HG03175 (cell line): ENCODE results near the gene SLC49A4.

ENCODE experiments used
- ATAC-seq: cut with Tn5 transposase; IDR thresholded peaks from one replicate; pipeline ENCODE4 v1.9.1; 2021; ENCODE audit warnings: mild to moderate bottlenecking, moderate library complexity; ENCODE audit not compliant: unreplicated experiment

Gene SLC49A4

DNA sequence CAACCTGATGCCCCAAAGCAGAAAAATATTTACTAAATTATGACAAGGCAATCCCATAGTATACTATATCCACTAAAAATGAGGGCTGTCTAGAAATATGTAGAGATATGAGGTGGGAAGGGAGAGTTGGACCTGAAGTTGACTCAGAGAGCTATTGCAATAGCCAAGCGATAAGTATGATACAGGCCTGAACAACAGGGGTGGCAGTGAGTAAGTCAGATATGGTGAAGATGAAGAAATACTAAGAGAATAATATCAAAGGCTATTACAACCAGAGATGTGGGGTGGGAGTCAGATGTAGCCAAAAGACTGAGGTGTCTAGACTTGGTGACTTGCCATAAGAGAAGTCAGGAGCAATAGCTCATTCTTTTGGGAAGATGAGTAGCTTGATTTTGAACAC, 10.4 kb upstream of the SLC49A4 start:
- no peak for ATAC-seq

DNA sequence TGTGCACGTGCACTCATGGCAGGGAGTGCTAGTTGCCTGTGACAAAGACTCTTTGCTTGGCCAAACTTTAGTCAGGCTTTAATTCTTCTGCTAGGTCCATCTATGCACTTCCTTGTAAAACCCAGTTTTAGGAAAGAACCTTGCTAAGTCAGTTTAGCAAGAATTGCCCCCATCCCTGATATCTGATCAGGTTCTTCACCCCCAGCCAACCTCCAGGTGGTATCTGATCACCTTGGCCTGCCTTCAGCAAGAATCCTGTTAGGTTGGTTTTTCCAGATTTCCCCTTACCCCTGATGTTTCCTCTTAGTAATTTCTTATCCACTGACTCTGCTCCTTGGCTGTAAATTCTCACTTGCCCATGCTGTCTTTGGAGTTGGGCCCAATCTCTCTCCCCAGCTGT, 9.6 kb upstream of the SLC49A4 start:
- ATAC-seq: no peak

DNA sequence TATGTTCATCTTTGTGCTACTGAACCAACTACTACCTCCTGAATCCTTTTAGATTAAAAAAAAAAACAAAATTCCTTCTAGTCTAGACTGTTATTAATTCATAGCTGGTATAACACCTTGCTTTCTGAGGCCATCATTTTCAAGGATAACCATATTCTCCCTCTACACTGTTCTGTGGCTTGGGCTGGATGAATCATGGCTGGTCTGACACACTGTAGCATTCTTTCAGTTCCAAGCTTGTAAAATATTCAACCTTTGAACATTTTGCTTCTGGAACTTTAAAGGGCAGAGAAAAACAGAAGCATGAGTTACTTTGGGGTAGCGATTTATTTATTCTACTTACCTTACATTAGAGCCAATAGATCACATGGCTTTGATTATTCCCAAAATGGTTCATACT, 8.8 kb upstream of the SLC49A4 start:
- ATAC-seq: no peak

- ATAC-seq: no peak
Observed at GRCh38 chr3:122787872-122788271, 7.0 kb upstream of the SLC49A4 start.

DNA sequence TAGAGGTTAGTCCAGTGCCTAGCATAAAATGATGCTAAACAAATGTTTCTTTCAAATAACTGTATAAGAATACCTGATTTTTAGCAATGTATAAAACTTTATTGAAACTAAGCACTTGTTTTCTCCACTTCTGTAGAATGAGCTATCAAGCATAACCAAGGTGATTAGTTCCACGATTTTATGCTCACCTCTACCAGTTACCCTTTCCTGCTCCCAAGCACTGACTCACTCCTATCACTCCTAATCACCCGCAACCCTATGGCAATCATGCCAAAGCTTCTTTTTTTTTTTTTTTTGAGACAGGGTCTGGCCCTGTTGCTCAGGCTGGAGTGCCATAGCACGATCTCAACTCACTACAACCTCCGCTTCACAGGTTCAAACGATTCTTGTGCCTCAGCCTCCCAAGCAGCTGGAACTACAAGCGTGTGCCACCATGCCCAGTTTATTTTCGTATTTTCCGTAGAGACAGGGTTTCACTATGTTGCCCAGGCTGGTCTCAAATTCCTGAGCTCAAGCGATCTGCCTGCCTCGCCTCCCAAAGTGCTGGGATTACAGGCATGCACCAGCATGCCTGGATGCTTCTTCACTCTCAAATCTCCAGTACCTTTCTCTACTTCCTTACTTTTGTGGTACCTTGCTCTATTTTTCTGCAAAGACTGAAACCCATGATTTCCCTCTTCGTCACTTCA, 5.1 kb upstream of the SLC49A4 start:
- ATAC-seq: no peak

GRCh38 chr3:122793568-122794416, 1.1 kb upstream of the SLC49A4 start, which contains the start of gene HSPBAP1:
Gene HSPBAP1, minus strand, starts transcription at chr3:122793831. Its CDS starts 151 bp downstream, at chr3:122793680.
- peak; percentile 68 for ATAC-seq

GRCh38 chr3:122794483-122794778, 438 bp upstream of the SLC49A4 start:
- ATAC-seq: no peak

DNA sequence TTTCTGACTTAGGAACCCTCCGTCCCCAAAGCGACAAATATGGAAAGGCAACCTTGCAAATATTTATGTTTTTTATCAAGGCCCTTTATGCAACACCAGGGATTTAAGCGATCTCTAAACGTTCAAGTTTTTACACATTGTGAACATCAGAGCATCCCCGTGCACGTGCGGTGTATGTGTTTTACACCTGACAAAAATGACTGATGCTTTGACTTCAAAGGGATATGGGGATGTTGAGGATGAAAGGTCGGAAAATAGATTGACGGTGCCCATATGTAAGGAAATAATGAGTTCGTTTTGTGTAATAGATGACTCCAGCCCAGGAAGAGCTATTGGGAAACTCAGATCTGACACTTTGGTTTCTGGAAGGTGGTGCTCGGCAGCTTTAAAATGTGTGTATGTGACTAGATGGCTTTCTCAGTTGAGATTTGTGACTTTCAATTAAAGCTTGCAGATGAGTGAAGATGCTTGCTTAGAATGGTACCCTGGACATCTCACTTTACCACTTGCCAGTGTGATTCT, 866 bp downstream of the SLC49A4 start:
- no peak for ATAC-seq

GRCh38 chr3:122797291-122797690, 2.4 kb downstream of the SLC49A4 start:
- ATAC-seq: no peak

DNA sequence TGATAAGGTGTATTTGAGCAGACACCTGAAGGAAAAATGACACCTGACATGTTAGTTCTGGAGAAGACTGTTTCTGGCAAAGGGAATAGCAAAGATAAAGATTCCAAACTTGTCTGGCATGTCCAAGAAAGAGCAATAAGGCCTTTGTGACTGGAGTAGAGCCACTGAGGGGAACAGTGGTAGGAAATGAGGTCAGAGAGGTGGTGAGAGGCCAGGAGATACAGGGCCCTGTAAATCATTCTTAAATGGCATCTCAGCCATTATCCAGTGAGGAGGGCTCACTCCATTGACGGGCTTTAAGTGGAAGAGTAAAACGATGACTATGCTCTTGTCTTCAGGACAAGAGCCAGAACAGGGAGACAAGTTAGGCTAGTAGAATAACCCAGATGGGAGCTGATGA, 4.5 kb downstream of the SLC49A4 start:
- ATAC-seq: no peak

DNA sequence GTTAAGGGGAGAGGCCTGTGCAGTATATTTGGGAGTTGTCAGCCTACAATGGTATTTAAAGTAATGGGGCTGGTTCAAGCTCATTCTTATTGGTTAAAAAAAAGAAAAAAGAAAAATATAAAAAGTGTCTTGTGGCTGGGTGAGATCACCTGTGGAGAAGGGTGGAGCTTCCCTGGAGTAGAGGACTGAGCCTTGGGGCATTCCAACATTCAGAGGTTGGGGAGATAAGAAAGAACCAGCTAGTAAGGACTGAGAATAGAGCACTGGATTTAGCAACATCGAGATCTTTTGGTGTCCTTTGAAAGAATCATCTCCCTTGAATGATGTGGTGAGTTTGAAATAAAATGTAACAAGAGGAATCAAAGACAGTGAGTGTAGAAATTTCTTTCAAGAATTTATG, 5.2 kb downstream of the SLC49A4 start:
- no peak for ATAC-seq

GRCh38 chr3:122800706-122801237, 5.9 kb downstream of the SLC49A4 start:
- no peak for ATAC-seq

DNA sequence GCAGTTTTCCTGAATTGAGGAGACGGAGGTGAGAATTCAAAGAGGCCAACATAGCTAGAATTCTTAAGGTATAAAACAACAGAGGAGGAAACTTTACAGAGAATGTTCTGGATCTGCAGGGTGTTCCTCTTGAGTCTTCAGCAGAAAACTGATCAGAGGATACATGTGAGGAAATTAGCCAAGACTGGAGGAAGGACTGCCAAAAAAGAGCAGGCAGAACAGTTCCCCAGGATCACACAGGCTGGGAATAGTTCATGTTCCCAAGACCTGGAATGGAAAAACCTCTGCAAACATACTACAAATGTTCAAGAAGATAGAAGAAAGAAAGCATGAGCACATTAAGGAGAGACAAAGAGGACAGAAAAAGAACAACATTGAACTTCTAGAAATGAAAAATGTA, 7.5 kb downstream of the SLC49A4 start:
- no peak for ATAC-seq

DNA sequence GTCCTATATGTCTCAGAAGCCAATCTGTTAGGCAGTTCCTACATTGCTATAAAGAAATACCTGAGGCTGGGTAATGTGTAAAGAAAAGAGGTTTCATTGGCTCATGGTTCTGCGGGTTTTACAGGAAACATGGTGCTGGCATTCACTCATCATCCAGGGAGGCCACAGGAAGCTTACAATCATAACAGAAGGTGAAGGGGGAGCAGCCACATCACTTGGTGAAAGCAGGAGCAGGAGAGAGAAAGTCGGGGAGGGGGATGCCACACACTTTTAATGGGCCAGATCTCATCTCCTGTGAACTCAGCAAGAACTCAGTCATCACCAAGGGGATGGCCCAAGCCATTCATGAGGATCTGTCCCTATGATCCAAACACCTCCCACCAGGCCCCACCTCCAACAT, 9.1 kb downstream of the SLC49A4 start:
- ATAC-seq: no peak

DNA sequence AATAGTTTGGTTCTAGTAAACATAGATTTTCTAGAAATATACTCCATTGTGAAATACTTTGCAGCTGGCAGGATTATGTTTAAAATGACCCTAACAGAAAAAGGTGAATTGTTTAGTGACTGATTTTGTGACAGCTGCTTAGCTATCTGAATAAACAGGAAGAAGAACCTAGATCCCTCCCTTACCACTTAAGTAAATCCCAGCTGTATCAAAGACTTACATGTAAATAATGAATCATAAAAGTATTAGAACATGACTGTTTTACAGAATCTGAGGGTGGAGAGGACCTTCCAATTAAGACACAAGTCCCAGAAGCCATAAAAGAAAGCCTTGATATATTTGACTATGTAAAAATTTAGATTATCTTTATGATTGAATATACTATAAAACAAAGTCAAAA, 15.9 kb downstream of the SLC49A4 start:
- ATAC-seq: no peak

DNA sequence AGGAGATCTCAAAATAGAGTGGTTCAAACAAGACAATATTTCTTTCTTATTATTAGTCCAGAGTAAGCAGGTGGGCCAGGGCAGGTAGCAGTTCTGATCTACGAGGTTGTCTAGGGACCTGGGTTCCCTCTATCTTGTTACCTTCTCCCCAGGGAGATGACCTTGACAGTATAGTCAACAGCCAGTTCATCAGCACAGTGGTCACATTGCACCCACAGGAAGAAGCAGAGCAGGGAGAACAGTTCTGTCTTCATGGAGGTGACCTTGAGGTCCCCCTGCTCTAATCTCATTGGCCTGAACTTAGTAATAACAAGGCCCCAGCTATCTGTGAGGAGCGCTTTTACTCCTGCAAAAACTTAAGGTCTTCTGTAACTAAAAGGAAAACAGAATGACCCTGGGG, 21.7 kb downstream of the SLC49A4 start:
- no peak for ATAC-seq

GRCh38 chr3:122824465-122825381, 29.9 kb downstream of the SLC49A4 start:
- no peak for ATAC-seq

GRCh38 chr3:122825460-122825859, 30.6 kb downstream of the SLC49A4 start:
- no peak for ATAC-seq

- no peak for ATAC-seq
Observed at GRCh38 chr3:122826278-122826677, 31.4 kb downstream of the SLC49A4 start.

DNA sequence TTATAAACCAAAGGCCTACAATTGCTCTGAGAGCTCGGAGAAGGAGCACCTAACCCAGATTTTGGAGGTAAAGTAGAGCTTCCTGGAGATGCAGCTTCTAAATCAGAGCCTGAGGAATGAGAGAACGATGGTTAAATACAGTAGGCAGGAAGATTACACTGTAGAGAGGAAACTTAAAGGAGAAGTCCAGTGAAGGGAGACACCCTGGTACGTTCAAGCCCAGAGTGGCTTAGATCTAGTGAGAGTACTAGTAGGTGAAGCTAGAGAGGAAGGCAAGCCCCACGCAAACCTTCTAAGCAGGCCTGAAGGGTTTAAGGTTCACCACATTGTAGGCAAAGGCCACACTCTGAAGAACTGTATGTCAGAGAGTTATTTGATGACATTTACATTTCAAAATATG, 33.4 kb downstream of the SLC49A4 start:
- no peak for ATAC-seq

DNA sequence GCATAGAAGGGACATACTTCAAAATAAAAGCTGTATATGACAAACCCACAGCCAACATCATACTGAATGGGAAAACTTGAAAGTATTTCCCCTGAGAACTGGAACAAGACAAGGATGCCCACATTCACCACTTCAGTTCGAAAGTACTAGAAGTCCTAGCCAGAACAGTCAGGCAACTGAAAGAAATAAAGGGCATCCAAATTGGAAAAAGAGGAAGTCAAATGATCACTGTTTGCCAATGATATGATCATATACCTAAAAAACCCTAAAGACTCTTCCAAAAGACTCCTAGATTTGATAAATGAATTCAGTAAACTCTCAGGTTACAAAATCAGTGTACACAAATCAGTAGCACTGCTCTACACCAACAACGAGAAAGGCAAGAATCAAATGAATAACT, 40.7 kb downstream of the SLC49A4 start:
- ATAC-seq: no peak
